CD4-positive, alpha-beta T cell (primary cell): Measurements from ENCODE around the gene PET100. TPM values are rescaled to one million over a fixed set of nuclear protein-coding genes. Genes with fewer than 3 reads are reported as not detected.
A peak's percentile ranks its signal among the peaks of the same experiment; 100 is the strongest.

ENCODE experiments used
- ATAC-seq: fragments of 200-7000 bp; cut with Tn5 transposase; one replicate; pipeline ENCODE4 v1.10.0; 2022; ENCODE audit warnings: mild to moderate bottlenecking; ENCODE audit not compliant: poor library complexity
- CTCF ChIA-PET: fragments of 350-600 bp; sonication (Branson Sonifier 250); formaldehyde crosslinking; loops from one replicate; lab custom pipeline; 2021; ENCODE audit warnings: antibody characterized with exemption, inconsistent platforms; lab: Charles Lee
- POLR2A ChIA-PET: fragments of 350-600 bp; sonication (Branson Sonifier 250); formaldehyde crosslinking; loops from one replicate; lab custom pipeline; 2021; ENCODE audit warnings: antibody characterized with exemption, inconsistent platforms; lab: Charles Lee
- DNase-seq, 14 experiments: peaks; one replicate each; pipeline ENCODE4 v3.0.0-alpha.2; 2013 to 2020; ENCODE audit warnings: mixed read lengths in 2 of 14
- H3K27ac ChIP-seq, 2 donors: one replicate each; pipeline versions ENCODE4 v1.5.1 to v1.7.0; 2013; ENCODE audit warnings: low read length in 2 of 2, low read depth in 1 of 2, mild to moderate bottlenecking in 1 of 2
- H3K27me3 ChIP-seq, 2 experiments: 1 replicate in 1 of 2; 2 replicates in 1 of 2; pipeline versions ENCODE4 v1.6.1 to v1.7.0; 2013; ENCODE audit warnings: low read length in 2 of 2, control low read depth in 1 of 2, mild to moderate bottlenecking in 1 of 2, moderate library complexity in 1 of 2; ENCODE audit not compliant: insufficient read depth in 2 of 2, control insufficient read depth in 1 of 2
- H3K36me3 ChIP-seq: one replicate; pipeline ENCODE4 v1.6.1; 2013; ENCODE audit warnings: low read length, control low read depth; ENCODE audit not compliant: insufficient read depth
- H3K4me1 ChIP-seq: one replicate; pipeline ENCODE4 v1.6.1; 2013; ENCODE audit warnings: low read length, control low read depth; ENCODE audit not compliant: insufficient read depth
- H3K4me3 ChIP-seq: one replicate; pipeline ENCODE4 v1.5.1; 2013; ENCODE audit warnings: mild to moderate bottlenecking, low read length, moderate library complexity
- H3K9me3 ChIP-seq, 2 experiments: 1 replicate in 1 of 2; 2 replicates in 1 of 2; pipeline versions ENCODE4 v1.6.1 to v1.7.0; 2013; ENCODE audit warnings: low read length in 2 of 2, mild to moderate bottlenecking in 2 of 2, control low read depth in 1 of 2, moderate library complexity in 1 of 2; ENCODE audit not compliant: control insufficient read depth in 1 of 2, insufficient read depth in 1 of 2
- H3K27ac Mint-ChIP-seq: one replicate; pipeline ENCODE4 v1.8.0; 2020; ENCODE audit warnings: mixed read lengths
- H3K27me3 Mint-ChIP-seq: one replicate; pipeline ENCODE4 v1.8.0; 2021; ENCODE audit warnings: mixed read lengths
- H3K36me3 Mint-ChIP-seq: one replicate; pipeline ENCODE4 v1.8.0; 2021; ENCODE audit warnings: low read depth, mixed read lengths
- H3K4me1 Mint-ChIP-seq: one replicate; pipeline ENCODE4 v1.8.0; 2021; ENCODE audit warnings: low read depth, mixed read lengths
- H3K4me3 Mint-ChIP-seq: one replicate; pipeline ENCODE4 v1.8.0; 2020; ENCODE audit warnings: mild to moderate bottlenecking, mixed read lengths
- H3K9me3 Mint-ChIP-seq: one replicate; pipeline ENCODE4 v1.8.0; 2020; ENCODE audit warnings: mixed read lengths
- intact Hi-C, 2 experiments: fragments of 100-400 bp; cut with DNase I in 1 of 2; cut with micrococcal nuclease in 1 of 2; formaldehyde crosslinking; loops; one replicate each; pipeline versions ENCODE4 v1.15.1 to v1.9.0; 2023 to 2025; cut with DNase I, micrococcal nuclease
- total RNA-seq, 174 experiments: library from RNA in 2 of 174; stranded (reverse) in 2 of 174; gene quantifications; one replicate each; pipeline ENCODE4 v1.2.3 and lab custom pipeline; 2021 to 2026
- TF ChIP-seq, protein P1 (sequence below): fragments of 200-600 bp; IDR thresholded peaks from one replicate; pipeline ENCODE4 v1.8.0; 2022; ENCODE audit warnings: antibody characterized with exemption, mild to moderate bottlenecking

The PET100 gene
- total RNA-seq, 2 experiments from 2014 or later, result 178 to 188 TPM

DNA sequence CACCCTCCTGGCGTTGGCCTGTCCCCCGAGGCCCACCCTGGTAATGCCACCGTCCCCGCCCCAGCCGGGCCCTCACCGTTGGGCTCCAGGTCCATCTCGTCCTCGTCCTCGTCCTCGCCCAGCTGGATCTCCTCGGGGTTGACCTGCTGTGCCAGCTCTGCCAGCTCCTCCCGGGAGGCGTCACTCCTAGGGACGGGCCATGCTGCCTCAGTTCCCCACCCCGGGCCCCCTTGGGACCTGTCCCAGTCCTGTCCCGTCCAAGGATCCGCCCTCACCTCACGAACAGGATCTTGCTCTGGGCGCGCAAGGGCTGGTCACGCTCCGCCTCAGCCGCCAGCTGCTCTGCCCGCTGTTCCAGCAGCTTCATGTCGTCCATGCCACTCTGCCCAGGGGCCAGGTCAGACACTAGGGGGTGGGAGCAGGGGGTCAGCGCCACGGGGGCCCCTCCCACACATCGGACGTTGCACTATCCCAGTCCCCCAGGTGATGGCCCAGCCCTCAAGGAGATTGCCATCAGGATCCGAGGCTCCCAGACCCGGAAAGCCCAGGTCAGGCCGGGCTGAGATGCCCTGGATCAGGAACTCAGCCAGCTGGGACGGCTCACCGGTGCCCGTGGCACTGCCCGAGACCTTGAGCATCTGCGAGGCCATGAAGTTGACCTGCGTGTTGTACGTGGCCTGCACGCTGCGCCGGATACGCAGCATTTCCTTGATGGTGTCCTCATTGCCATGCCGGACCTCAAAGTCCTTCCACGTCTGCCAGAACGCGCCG lies 9.7 kb upstream of the PET100 start:
- no peaks in the 10 kb centered on the region for H3K27me3 Mint-ChIP-seq
- H3K27me3 ChIP-seq, result no peaks in the 10 kb centered on the region
- ATAC-seq, result no peak
- intact Hi-C loops, result no loop called here
- POLR2A ChIA-PET, result interaction anchor here (1.0 kb wide), 1 partner anchor 10 kb away, joined by 4 read pairs; the partner anchor contains the start of genes PET100 and XAB2
- no peak overlapping the region for H3K27ac ChIP-seq
- peaks cover 0 to 9% of the 10 kb centered on the region in 2 experiments for H3K9me3 ChIP-seq
- CTCF ChIA-PET, result no interaction called here
- H3K27ac Mint-ChIP-seq, result no peak overlapping the region
- H3K36me3 ChIP-seq, result peaks cover 67% of the 10 kb centered on the region
- DNase-seq, result no peak
- no peaks in the 10 kb centered on the region for H3K9me3 Mint-ChIP-seq
- H3K4me3 ChIP-seq, result no peak overlapping the region
- H3K36me3 Mint-ChIP-seq, result peaks cover 58% of the 10 kb centered on the region
- TF ChIP-seq, protein P1, sequence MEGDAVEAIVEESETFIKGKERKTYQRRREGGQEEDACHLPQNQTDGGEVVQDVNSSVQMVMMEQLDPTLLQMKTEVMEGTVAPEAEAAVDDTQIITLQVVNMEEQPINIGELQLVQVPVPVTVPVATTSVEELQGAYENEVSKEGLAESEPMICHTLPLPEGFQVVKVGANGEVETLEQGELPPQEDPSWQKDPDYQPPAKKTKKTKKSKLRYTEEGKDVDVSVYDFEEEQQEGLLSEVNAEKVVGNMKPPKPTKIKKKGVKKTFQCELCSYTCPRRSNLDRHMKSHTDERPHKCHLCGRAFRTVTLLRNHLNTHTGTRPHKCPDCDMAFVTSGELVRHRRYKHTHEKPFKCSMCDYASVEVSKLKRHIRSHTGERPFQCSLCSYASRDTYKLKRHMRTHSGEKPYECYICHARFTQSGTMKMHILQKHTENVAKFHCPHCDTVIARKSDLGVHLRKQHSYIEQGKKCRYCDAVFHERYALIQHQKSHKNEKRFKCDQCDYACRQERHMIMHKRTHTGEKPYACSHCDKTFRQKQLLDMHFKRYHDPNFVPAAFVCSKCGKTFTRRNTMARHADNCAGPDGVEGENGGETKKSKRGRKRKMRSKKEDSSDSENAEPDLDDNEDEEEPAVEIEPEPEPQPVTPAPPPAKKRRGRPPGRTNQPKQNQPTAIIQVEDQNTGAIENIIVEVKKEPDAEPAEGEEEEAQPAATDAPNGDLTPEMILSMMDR, result no peak
- H3K4me1 ChIP-seq, result no peaks in the 10 kb centered on the region
- H3K4me1 Mint-ChIP-seq, result peaks cover 4% of the 10 kb centered on the region
- no peak overlapping the region for H3K4me3 Mint-ChIP-seq

DNA sequence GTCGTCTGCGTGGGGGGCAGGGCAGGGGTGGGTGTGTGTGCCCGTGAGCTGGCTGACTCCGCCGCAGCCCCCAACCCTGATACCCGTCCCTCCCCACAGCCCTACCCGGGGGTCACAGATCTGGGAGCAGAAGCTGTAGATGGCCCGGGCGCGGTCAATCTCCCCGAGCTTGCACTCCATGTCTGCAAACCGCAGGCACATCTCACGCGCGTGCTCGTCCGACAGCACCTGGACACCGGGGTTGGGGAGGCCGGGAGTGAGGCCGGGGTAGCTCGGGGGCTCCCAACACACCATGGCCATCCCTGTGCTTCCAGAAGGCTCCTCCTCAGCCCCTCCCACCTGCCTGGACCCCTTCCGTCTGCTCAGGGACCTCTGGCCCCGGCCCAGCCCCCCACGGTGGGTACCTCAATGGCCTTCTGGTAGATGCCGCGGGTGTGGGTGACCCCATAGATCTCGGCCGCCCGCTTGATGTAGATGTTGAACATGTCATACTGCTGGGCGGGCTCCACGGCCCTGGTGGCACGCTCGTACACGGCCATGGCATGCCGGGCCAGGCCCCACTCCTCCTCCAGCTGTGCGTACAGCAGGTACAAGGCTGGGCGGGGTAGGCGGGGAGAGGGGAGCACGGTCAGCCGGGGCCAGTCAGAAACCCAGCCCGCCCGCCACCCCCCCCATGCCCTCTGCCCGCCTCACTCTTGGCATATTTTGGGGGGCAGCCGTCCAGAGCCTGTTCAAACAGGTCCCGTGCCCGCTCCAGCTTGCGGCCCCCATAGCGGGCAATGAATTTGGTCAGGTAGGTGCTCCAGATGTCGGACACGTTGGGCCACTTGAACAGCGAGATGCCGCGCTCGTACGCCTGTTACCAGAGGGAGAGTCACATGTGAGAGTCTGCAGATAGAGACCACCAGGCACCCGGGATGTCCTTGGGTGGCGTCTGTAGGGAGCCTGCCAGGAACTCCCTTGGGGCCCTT lies 8.9 kb upstream of the PET100 start:
- H3K9me3 Mint-ChIP-seq, result no peaks in the 10 kb centered on the region
- H3K27me3 Mint-ChIP-seq, result no peaks in the 10 kb centered on the region
- no peak for ATAC-seq
- DNase-seq, result no peak
- ChIA-PET POLR2A (interaction anchor here (1.1 kb wide), 1 partner anchor 9 kb away, joined by 3 read pairs; the partner anchor contains the start of genes PET100 and XAB2), CTCF (no interaction called here)
- peaks cover 67% of the 10 kb centered on the region for H3K36me3 Mint-ChIP-seq
- no peak overlapping the region for H3K27ac Mint-ChIP-seq
- intact Hi-C loops, result no loop called here
- H3K36me3 ChIP-seq, result peaks cover 74% of the 10 kb centered on the region
- H3K27me3 ChIP-seq, result no peaks in the 10 kb centered on the region
- H3K27ac ChIP-seq, result no peak overlapping the region
- no peaks in the 10 kb centered on the region for H3K4me1 ChIP-seq
- H3K4me1 Mint-ChIP-seq, result peaks cover 4% of the 10 kb centered on the region
- no peak overlapping the region for H3K4me3 Mint-ChIP-seq
- peaks cover 0 to 9% of the 10 kb centered on the region in 2 experiments for H3K9me3 ChIP-seq
- H3K4me3 ChIP-seq, result no peak overlapping the region
- TF ChIP-seq, protein P1, result no peak

DNA sequence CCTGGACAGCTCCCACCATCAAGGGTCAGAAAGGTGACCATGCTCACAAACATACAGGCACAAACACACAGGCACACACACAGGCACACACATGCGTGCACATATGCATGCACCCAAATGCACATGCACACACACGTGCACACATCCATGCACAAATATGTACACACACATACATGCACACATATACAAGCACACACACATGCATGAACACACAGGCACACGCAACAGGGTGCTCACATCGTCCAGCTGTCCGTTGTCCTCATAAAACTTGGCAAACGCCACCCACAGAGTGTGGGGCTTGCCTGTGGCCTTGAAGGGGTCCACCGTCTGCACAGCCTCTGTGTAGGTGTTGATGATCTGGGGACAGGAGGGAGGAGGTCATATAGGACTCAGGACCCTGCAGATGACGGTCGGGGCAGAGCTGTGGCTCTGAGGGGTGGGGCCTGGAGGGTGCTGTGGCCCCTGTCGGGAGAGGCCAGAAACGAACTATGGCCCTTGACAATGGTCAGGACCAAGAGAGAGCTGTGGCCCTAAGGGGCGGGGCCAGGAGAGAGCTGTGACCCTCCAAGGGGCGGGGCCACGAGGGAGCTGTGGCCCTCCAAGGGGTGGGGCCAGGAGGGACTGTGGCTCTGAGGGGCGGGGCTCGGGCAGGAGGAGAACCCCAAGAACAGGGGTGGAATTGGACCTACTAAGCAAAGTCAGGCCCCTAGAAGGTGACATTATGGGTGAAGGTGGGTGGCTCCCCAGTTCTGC lies 6.5 kb upstream of the PET100 start:
- Histone ChIP-seq H3K4me1 (peaks cover 12% of the 10 kb centered on the region), H3K9me3 (peaks cover 0 to 2% of the 10 kb centered on the region in 2 experiments), H3K27me3 (no peaks in the 10 kb centered on the region), H3K4me3 (no peak overlapping the region), H3K36me3 (peaks cover 92% of the 10 kb centered on the region), H3K27ac (no peak overlapping the region)
- intact Hi-C loops, result no loop called here
- Mint-ChIP-seq H3K4me3 (peak overlapping the region; percentile 51), H3K27ac (peak overlapping the region; percentile 74), H3K27me3 (no peaks in the 10 kb centered on the region), H3K9me3 (no peaks in the 10 kb centered on the region), H3K4me1 (peaks cover 10% of the 10 kb centered on the region), H3K36me3 (peaks cover 69% of the 10 kb centered on the region)
- CTCF ChIA-PET, result no interaction called here
- no peak for ATAC-seq
- POLR2A ChIA-PET, result interaction anchor here (1.1 kb wide), 1 partner anchor 15 kb away, joined by 4 read pairs; no protein-coding TSS in a partner anchor
- TF ChIP-seq, protein P1, result no peak
- no peak for DNase-seq
